GM12865 (cell line): ENCODE measurements around the gene CLDN20.
"Not testable (repeated sequence)": the region's sequence is repeated elsewhere in the genome, so short reads cannot be mapped to it uniquely, and the experiment has no call there.

Experiments used
- DNase-seq: peaks from one replicate; pipeline ENCODE4 v3.0.0; 2010; ENCODE audit warnings: low read depth
- H3K4me3 ChIP-seq: 2 replicates; pipeline ENCODE4 v1.5.1; 2011; ENCODE audit warnings: mild to moderate bottlenecking, low read depth, low read length, control low read depth
- TF ChIP-seq, protein P1 (sequence below): IDR thresholded peaks from 2 replicates; pipeline ENCODE4 v1.5.1; 2011; ENCODE audit warnings: low read length, control low read depth, low read depth, inconsistent platforms; ENCODE audit not compliant: insufficient read depth; ENCODE audit errors: missing control alignments

CLDN20 gene

DNA sequence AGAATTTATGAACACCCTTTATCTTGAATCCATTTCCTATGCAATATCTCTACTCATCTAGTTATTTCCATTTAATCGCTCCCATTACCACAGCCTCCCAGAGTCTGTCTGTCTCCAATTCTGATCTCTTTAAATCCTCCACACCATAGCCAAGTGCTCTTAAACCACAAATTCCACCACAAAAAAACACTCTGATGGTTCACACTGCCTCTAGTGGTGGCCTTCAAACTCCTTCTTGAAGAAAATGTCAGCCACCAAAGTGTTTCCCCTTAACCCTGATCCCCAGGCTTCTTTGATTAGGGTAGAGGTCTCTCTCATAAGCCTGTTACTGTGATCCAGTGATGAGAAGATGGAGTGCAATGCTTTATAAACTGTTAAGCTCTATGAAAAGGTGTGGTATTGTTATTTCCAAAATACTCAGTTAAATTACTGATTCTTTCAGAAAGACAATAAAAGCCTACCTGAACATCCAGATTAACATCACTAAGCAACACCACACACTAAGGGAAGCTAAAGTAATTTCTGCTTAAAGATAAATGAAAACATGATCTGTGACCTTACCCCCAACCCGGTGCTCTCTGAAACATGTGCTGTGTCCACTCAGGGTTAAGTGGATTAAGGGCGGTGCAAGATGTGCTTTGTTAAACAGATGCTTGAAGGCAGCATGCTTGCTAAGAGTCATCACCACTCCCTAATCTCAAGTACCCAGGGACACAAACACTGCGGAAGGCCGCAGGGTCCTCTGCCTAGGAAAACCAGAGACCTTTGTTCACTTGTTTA lies 4.5 kb downstream of the CLDN20 start:
- TF ChIP-seq, protein P1, sequence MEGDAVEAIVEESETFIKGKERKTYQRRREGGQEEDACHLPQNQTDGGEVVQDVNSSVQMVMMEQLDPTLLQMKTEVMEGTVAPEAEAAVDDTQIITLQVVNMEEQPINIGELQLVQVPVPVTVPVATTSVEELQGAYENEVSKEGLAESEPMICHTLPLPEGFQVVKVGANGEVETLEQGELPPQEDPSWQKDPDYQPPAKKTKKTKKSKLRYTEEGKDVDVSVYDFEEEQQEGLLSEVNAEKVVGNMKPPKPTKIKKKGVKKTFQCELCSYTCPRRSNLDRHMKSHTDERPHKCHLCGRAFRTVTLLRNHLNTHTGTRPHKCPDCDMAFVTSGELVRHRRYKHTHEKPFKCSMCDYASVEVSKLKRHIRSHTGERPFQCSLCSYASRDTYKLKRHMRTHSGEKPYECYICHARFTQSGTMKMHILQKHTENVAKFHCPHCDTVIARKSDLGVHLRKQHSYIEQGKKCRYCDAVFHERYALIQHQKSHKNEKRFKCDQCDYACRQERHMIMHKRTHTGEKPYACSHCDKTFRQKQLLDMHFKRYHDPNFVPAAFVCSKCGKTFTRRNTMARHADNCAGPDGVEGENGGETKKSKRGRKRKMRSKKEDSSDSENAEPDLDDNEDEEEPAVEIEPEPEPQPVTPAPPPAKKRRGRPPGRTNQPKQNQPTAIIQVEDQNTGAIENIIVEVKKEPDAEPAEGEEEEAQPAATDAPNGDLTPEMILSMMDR, result peak; percentile 46

DNA sequence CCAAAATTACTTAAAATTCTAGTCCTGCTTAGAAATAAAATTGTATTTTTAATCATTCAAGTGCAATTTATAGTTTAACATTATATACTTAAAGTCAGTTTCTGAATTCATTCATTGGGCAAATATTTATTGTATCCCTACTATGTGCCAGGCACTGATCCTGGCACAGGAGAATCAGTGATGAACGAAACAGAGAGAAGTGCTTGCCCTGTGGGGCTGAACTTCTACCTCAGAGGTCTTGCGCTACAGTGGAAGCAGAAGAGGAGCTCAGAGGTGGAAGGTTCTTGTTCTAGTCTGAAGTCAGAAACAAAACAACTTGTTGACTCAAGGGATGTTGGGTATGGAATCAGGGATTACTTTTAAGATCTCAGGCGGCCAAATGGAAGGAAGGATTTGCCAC lies 6.0 kb downstream of the CLDN20 start:
- no peak for DNase-seq
- TF ChIP-seq, protein P1, result no peak
- H3K4me3 ChIP-seq, result no peak overlapping the region

More for the DNA sequence above, 4.5 kb downstream of the CLDN20 start:
- DNase-seq, result peak; percentile 48
- H3K4me3 ChIP-seq, result not testable (repeated sequence)

DNA sequence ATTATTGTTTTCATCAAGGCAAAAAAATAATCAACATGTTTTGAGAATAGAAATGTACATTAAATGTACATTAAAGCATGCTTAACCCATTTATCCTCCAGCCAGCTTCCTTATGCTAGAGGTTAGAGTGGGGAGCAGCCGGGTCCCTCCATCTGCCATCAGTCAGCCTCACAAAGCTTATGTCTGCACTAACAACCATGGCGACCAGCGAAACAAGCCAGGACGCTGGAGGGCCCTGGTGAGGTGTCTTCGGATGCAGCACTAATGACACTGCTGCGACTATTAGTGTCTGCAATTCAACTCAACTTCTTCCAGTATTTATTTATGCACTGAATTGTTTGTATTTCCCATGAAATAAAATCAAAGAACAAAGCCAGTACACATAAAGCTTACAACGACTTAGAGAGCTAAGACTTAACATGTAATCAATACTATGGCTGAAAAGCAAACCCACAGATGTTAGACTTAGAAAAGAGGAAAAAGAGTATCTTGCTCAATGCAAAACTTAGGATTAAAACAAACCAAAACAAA lies 6.8 kb downstream of the CLDN20 start:
- DNase-seq, result no peak
- no peak overlapping the region for H3K4me3 ChIP-seq
- TF ChIP-seq, protein P1, result no peak

DNA sequence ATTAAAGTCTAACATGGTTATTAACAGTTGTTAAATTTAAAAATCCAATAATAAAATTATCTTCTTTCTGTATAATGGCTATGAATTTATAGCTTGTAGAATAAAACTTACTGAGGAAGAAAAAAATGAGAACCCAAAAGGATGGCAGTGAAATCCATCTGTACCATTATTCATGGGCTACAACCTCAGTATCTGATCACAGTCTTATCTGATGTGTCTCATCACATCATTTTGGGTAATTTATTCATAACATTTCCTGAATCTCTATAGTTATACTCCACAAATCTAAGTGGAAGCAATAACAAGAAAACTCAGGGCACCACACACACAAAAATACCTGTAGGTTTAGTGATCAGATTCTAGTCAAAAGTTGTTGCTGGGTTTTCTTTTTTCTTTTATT lies 7.3 kb downstream of the CLDN20 start:
- TF ChIP-seq, protein P1, result no peak
- no peak for DNase-seq
- no peak overlapping the region for H3K4me3 ChIP-seq

DNA sequence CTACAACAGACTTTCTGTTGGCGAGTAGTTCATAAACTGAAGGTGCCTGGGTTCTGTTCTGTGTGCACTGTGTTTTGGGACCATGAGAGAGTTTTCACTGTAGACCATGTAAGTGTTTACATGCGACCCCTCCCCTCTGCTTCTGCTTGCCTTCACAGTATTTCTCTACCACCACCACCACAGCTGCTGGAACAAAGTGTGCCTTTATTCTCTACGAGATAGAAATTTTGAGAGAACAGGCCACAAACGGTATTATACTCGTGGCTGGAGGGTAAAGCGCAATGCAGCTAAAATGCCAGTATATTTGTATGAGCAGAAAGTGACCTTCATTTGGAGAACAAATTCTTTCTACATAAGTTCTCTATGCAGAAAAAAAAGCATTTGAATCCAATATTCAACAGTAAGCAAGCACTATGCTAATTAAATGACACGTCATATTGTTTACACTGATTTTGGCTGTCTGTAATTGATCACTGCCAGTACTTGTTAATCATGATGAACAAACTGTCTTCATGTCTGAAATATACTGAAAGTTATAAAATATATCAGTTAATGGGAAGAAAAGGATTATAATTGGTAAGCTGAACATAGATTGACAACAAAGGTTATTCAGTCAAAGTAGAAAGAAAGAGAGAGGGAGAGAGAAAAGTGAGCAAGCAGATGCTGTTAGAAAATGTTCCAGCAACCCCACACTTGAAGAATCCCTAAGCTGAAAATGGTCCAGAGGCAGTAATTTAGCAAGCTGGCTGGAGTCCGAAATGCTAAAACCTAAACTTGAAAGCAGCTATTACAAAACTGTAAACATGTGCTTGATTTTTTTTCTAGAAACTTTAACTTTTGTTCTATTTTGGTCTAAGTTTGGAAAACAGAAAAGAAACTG lies 8.8 kb downstream of the CLDN20 start:
- H3K4me3 ChIP-seq, result no peak overlapping the region
- no peak for DNase-seq
- TF ChIP-seq, protein P1, result no peak

DNA sequence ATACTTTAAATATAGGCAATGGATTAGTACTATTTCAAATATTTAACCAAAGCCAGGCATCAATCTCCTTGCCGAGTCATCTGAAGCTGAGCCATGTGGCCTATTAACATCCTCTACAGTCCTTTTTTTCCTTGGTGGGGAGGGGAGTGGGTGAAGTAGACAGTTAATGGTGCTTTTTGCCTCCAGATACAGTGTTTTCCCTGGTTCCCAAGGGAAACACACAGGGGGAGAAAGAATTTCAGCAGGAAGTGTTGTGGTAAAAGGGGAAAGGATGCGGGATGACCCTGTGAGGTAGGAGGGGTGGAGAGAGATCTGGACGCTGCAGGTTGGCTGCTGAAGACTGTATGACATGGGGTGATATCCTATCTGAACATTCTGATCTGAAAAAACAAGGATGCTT lies 9.6 kb downstream of the CLDN20 start:
- TF ChIP-seq, protein P1, result no peak
- DNase-seq, result no peak
- H3K4me3 ChIP-seq, result no peak overlapping the region
